ENCODE data around the gene SYT9. TPM values are rescaled to one million over a fixed set of nuclear protein-coding genes. Genes with fewer than 3 reads are reported as not detected.

SYT9 gene
- total and polyA plus RNA-seq, 9 of the 15 experiments (the other 6 are each of a cell fraction or from before 2014, with no cell fraction given) = 0.01 TPM; not detected in 8

DNA sequence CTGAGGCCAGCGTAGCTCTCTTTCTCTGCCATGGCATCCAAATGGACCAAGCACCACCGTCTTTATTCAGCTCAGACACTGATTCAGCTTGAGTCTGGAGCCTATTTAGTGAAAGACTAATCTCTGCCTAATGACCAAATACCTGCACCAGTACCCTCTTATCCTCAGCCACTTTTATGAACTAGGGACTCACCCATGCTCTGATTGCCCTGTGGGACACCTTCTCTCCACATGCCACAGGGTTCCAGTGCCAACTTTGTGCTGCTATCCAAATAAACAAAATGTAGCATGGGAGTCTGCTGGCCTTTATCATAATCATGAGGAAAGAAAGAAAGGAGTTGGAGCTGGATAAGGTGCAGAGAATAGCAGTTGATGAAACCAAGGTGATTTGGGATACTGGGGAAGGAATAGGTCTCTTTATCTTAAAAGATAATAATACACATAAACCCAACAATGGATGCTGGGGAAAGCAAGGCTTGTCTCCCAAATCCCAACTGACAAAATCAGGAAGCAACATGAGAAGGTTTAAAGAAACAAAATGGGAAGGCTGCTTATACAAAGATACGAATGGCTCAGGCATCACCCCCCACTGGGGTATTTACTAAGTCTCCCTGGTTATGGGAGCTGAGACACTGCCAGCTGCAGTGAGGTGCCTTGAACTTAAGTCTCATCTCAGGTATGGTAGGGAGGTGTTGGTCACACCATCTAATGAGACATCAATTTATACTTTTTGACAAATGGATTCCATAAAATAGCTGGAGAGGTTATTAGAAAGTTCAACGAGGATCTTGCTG, 63.3 kb downstream of the SYT9 start:
- Histone ChIP-seq H4K20me1 (replicated peaks; ENCODE audit: control insufficient read depth, insufficient read depth, low read length) (no peaks in the 10 kb centered on the region), H2AFZ (ENCODE audit: low read depth, low read length) (no peak overlapping the region), H3K27ac (ENCODE audit: extremely low read depth, low read depth, low read length) (no peak overlapping the region), H3K36me3 (ENCODE audit: control insufficient read depth, insufficient read depth, low read length) (no peaks in the 10 kb centered on the region), H3K9me3 (replicated peaks; ENCODE audit: control insufficient read depth, insufficient read depth, low read depth, low read length) (no peaks in the 10 kb centered on the region), H3K4me3 (no peak overlapping the region), H3K4me1 (replicated peaks in 1 of 2; ENCODE audit: control insufficient read depth in 2 of 2, insufficient read depth in 2 of 2, low read length in 2 of 2) (no peaks in the 10 kb centered on the region), H3K9ac (ENCODE audit: insufficient read depth in 1 of 2, low read depth in 2 of 2, low read length in 2 of 2) (no peak overlapping the region), H3K27me3 (ENCODE audit: control insufficient read depth in 2 of 2, insufficient read depth in 2 of 2, low read length in 2 of 2) (no peaks in the 10 kb centered on the region), H3K9me1 (ENCODE audit: control insufficient read depth, insufficient read depth, low read length) (no peaks in the 10 kb centered on the region), H3K79me2 (ENCODE audit: control insufficient read depth, insufficient read depth, low read length) (no peaks in the 10 kb centered on the region), H3K4me2 (ENCODE audit: insufficient read depth, low read length) (no peak overlapping the region)
- POLR2A ChIA-PET = no interaction called here
- in situ Hi-C loops (cut with MboI) (no loop called here), intact Hi-C loops (cut with micrococcal nuclease) (no loop called here)
- ATAC-seq = no peak
- CTCF ChIA-PET (ENCODE audit: low intra/inter-chr PET ratio) = no interaction called here
- no peak for FAIRE-seq
- no peak for TF ChIP-seq ETV5 (CRISPR knock-in tag; IDR thresholded peaks at IDR 0.05; ENCODE audit: low read depth)
- no peak for TF ChIP-seq CBFA2T2 (conservative IDR thresholded peaks at IDR 0.05)
- TF ChIP-seq, protein P1, sequence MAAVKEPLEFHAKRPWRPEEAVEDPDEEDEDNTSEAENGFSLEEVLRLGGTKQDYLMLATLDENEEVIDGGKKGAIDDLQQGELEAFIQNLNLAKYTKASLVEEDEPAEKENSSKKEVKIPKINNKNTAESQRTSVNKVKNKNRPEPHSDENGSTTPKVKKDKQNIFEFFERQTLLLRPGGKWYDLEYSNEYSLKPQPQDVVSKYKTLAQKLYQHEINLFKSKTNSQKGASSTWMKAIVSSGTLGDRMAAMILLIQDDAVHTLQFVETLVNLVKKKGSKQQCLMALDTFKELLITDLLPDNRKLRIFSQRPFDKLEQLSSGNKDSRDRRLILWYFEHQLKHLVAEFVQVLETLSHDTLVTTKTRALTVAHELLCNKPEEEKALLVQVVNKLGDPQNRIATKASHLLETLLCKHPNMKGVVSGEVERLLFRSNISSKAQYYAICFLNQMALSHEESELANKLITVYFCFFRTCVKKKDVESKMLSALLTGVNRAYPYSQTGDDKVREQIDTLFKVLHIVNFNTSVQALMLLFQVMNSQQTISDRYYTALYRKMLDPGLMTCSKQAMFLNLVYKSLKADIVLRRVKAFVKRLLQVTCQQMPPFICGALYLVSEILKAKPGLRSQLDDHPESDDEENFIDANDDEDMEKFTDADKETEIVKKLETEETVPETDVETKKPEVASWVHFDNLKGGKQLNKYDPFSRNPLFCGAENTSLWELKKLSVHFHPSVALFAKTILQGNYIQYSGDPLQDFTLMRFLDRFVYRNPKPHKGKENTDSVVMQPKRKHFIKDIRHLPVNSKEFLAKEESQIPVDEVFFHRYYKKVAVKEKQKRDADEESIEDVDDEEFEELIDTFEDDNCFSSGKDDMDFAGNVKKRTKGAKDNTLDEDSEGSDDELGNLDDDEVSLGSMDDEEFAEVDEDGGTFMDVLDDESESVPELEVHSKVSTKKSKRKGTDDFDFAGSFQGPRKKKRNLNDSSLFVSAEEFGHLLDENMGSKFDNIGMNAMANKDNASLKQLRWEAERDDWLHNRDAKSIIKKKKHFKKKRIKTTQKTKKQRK (IDR thresholded peaks at IDR 0.05; ENCODE audit: borderline replicate concordance, low read depth, low read length) = no peak
- no peak for TF ChIP-seq SRSF9 (IDR thresholded peaks at IDR 0.05; ENCODE audit: borderline replicate concordance, low read depth, low read length)
- no peak for TF ChIP-seq MYNN (IDR thresholded peaks at IDR 0.05)
- no peak for TF ChIP-seq MYNN (CRISPR knock-in tag; IDR thresholded peaks at IDR 0.05)
- TF ChIP-seq ARHGAP35 (IDR thresholded peaks at IDR 0.05; ENCODE audit: partially characterized antibody) = no peak
- no peak for DNase-seq (ENCODE audit: extremely low read depth in 1 of 4, low spot score in 3 of 4)
- BruUV-seq (replicated peaks) = no TSS peak
- 0% methylated on average over 4 of the region's 4 CpGs for WGBS (ENCODE audit: insufficient coverage, low coverage, missing lambda C conversion rate)
